Measurements from ENCODE around the gene ANTXR1. TPM values are rescaled to one million over a fixed set of nuclear protein-coding genes. Genes with fewer than 3 reads are reported as not detected.

Gene ANTXR1
- total RNA-seq, 4 donors from 2014 or later = 53.7 to 69.0 (median 59.3) TPM

- H3K27ac ChIP-seq = no peak overlapping the region
- peaks cover 0 to 42% (median 0%) of the 10 kb centered on the region in 3 donors for H3K36me3 ChIP-seq
- no peak overlapping the region for H3K4me3 ChIP-seq
- H3K4me1 ChIP-seq = no peaks in the 10 kb centered on the region
- no peak for DNase-seq (ENCODE audit: low spot score in 2 of 2)
- TF ChIP-seq POLR2A (IDR thresholded peaks at IDR 0.05) (no peak), CTCF (IDR thresholded peaks at IDR 0.05) (no peak), EP300 (IDR thresholded peaks at IDR 0.05) (no peak)
- 88 to 95% methylated on average over 3 of the region's 3 CpGs for WGBS, 2 donors
- H3K9me3 ChIP-seq = no peaks in the 10 kb centered on the region
- H3K27me3 ChIP-seq = no peaks in the 10 kb centered on the region
Measured at GRCh38 chr2:69125816-69126215, 112.8 kb downstream of the ANTXR1 start.

- no peak overlapping the region for H3K4me3 ChIP-seq
- H3K9me3 ChIP-seq = no peaks in the 10 kb centered on the region
- no peaks in the 10 kb centered on the region for H3K4me1 ChIP-seq
- no peak for DNase-seq (ENCODE audit: low spot score in 2 of 2)
- no peak for TF ChIP-seq CTCF (IDR thresholded peaks at IDR 0.05)
- no peak for TF ChIP-seq EP300 (IDR thresholded peaks at IDR 0.05)
- TF ChIP-seq POLR2A (IDR thresholded peaks at IDR 0.05) = no peak
- no peaks in the 10 kb centered on the region for H3K27me3 ChIP-seq
- peaks cover 0 to 47% (median 0%) of the 10 kb centered on the region in 3 donors for H3K36me3 ChIP-seq
- no peak overlapping the region for H3K27ac ChIP-seq
Measured at GRCh38 chr2:69126341-69126740, 113.4 kb downstream of the ANTXR1 start.

- no peaks in the 10 kb centered on the region for H3K9me3 ChIP-seq
- DNase-seq (ENCODE audit: low spot score in 2 of 2) = no peak
- H3K4me1 ChIP-seq = peaks cover 0 to 10% (median 0%) of the 10 kb centered on the region in 4 donors
- TF ChIP-seq EP300 (IDR thresholded peaks at IDR 0.05) = no peak
- no peak for TF ChIP-seq CTCF (IDR thresholded peaks at IDR 0.05)
- no peak for TF ChIP-seq POLR2A (IDR thresholded peaks at IDR 0.05)
- no peak overlapping the region for H3K4me3 ChIP-seq
- WGBS, 2 donors = 97% methylated on average over 6 of the region's 6 CpGs
- H3K27ac ChIP-seq = no peak overlapping the region
- no peaks in the 10 kb centered on the region for H3K27me3 ChIP-seq
- H3K36me3 ChIP-seq = peaks cover 0 to 30% (median 0%) of the 10 kb centered on the region in 3 donors
Measured at GRCh38 chr2:69131452-69131851, 118.5 kb downstream of the ANTXR1 start.

GRCh38 chr2:69131983-69132675, 119.2 kb downstream of the ANTXR1 start:
- H3K27me3 ChIP-seq = no peaks in the 10 kb centered on the region
- no peak overlapping the region for H3K4me3 ChIP-seq
- peaks cover 0 to 10% (median 0%) of the 10 kb centered on the region in 4 donors for H3K4me1 ChIP-seq
- no peak overlapping the region for H3K27ac ChIP-seq
- 89% methylated on average over 4 of the region's 4 CpGs for WGBS, 2 donors
- H3K36me3 ChIP-seq = peaks cover 0 to 27% (median 0%) of the 10 kb centered on the region in 3 donors
- TF ChIP-seq EP300 (IDR thresholded peaks at IDR 0.05) (no peak), CTCF (IDR thresholded peaks at IDR 0.05) (no peak), POLR2A (IDR thresholded peaks at IDR 0.05) (no peak)
- no peak for DNase-seq (ENCODE audit: low spot score in 2 of 2)
- no peaks in the 10 kb centered on the region for H3K9me3 ChIP-seq

GRCh38 chr2:69132960-69133590, 120.1 kb downstream of the ANTXR1 start:
- TF ChIP-seq CTCF (IDR thresholded peaks at IDR 0.05) (no peak), EP300 (IDR thresholded peaks at IDR 0.05) (no peak), POLR2A (IDR thresholded peaks at IDR 0.05) (no peak)
- H3K4me1 ChIP-seq = peaks cover 0 to 12% (median under 1%) of the 10 kb centered on the region in 4 donors
- H3K27ac ChIP-seq = no peak overlapping the region
- peaks cover 0 to 18% (median 0%) of the 10 kb centered on the region in 3 donors for H3K36me3 ChIP-seq
- no peaks in the 10 kb centered on the region for H3K9me3 ChIP-seq
- WGBS, 2 donors = 93 to 96% methylated on average over 6 of the region's 6 CpGs
- no peak for DNase-seq (ENCODE audit: low spot score in 2 of 2)
- H3K27me3 ChIP-seq = no peaks in the 10 kb centered on the region
- H3K4me3 ChIP-seq = no peak overlapping the region
